ENCODE results near the gene MBNL2. TPM values are rescaled to one million over a fixed set of nuclear protein-coding genes. Genes with fewer than 3 reads are reported as not detected.
A peak's percentile ranks its signal among the peaks of the same experiment; 100 is the strongest.

Gene MBNL2
- total and polyA plus RNA-seq, 8 donors: 75.9 to 105 (median 90.5) TPM

DNA sequence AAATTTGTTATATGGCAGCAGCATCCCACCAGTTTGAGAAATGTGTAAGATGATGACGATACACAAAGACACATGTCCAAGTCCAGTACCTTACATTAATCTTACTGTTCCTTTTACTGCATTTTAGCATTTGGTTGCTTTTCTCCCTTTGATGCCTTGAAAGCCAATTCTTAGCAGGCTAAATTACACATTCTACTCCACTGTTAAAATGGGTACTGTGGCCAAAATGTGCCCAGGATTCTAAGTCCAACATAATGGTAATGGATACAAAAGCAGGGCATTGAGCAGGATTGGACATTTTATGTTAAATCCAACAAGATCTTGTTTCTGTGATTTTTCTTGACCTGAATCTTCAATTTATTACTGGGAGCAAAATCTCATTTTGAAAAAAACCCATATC is 159.1 kb downstream of the MBNL2 start:
- Histone ChIP-seq H3K4me1 (peaks cover 0 to 18% of the 10 kb centered on the region in 2 donors), H3K9me3 (no peaks in the 10 kb centered on the region), H3K27me3 (no peaks in the 10 kb centered on the region), H3K27ac (no peak overlapping the region), H3K36me3 (peaks cover 0 to 4% of the 10 kb centered on the region in 2 donors), H3K4me3 (no peak overlapping the region)
- intact Hi-C loops (cut with DNase I): no loop called here
- ATAC-seq (no peak), DNase-seq (no peak)
- TF ChIP-seq, protein P1, sequence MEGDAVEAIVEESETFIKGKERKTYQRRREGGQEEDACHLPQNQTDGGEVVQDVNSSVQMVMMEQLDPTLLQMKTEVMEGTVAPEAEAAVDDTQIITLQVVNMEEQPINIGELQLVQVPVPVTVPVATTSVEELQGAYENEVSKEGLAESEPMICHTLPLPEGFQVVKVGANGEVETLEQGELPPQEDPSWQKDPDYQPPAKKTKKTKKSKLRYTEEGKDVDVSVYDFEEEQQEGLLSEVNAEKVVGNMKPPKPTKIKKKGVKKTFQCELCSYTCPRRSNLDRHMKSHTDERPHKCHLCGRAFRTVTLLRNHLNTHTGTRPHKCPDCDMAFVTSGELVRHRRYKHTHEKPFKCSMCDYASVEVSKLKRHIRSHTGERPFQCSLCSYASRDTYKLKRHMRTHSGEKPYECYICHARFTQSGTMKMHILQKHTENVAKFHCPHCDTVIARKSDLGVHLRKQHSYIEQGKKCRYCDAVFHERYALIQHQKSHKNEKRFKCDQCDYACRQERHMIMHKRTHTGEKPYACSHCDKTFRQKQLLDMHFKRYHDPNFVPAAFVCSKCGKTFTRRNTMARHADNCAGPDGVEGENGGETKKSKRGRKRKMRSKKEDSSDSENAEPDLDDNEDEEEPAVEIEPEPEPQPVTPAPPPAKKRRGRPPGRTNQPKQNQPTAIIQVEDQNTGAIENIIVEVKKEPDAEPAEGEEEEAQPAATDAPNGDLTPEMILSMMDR (IDR thresholded peaks at IDR 0.05): no peak

DNA sequence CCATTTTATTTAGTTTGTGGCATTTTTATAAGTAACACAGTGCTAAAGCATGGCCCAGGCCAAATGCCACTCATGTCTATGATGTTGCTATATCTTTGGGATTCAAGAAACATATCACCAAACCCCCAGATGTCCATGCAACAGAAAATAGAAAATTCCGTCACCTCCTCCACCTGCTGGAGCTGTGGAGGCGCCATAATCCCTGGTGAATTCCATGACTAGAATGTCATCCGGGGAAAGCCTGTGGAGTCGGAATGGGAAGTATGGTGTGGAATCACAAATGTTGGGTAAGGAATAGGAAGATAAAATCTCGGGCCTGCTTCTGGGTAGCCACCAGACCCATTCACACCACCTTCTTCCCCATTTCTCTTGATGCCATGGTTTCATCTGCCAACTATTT is 160.1 kb downstream of the MBNL2 start:
- no peak for ATAC-seq
- Histone ChIP-seq H3K9me3 (no peaks in the 10 kb centered on the region), H3K36me3 (no peaks in the 10 kb centered on the region), H3K27me3 (no peaks in the 10 kb centered on the region), H3K4me1 (peaks cover 0 to 26% of the 10 kb centered on the region in 2 donors), H3K4me3 (no peak overlapping the region), H3K27ac (no peak overlapping the region)
- no peak for DNase-seq
- intact Hi-C loops (cut with DNase I): no loop called here
- TF ChIP-seq, protein P1 (IDR thresholded peaks at IDR 0.05): no peak

DNA sequence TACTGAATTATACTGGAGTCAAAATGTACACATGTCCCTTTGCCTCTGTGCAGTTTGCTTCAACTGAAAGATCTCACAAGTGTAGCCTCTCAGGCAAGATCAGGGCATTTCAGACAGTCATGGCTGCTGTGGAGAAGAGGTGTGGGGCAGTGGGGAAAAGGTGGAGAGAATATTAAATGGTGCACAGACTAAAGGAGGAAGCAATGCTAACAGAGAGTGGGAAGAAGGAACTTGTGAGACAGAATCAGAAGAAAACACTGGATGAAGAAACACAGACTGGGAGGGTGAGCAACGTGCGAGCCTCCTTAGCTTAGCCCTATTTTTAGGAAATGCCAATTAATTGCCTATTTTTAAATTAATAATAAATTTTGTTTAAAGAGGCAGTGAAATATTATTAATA is 162.2 kb downstream of the MBNL2 start:
- TF ChIP-seq, protein P1 (IDR thresholded peaks at IDR 0.05): no peak
- H3K27ac ChIP-seq: peak overlapping the region in 1 of 2 donors; percentile 77
- H3K4me1 ChIP-seq: peaks cover 0 to 29% of the 10 kb centered on the region in 2 donors
- intact Hi-C loops (cut with DNase I): no loop called here
- no peaks in the 10 kb centered on the region for H3K9me3 ChIP-seq
- peak; percentile 16 for ATAC-seq
- H3K27me3 ChIP-seq: no peaks in the 10 kb centered on the region
- H3K36me3 ChIP-seq: no peaks in the 10 kb centered on the region
- no peak for DNase-seq
- H3K4me3 ChIP-seq: no peak overlapping the region

DNA sequence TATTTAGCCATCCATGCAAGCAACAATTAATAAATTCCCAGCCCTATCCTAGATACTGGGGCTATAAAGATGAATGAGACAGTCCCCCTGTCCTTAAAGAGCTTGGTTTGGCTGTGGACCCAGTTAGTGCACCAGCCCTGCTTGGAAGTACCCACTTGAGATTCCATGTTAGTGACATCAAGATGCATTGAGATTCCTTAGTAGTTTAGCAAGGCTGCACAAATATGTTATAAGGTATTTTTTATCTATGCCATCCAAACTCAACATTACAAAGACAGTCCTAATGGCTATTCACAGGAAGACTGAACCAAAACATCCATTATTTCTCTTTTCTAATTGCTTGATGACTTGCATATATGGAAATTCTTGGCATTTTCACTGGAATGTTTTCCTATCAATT is 163.0 kb downstream of the MBNL2 start:
- no peak for DNase-seq
- peak; percentile 85 for ATAC-seq
- Histone ChIP-seq H3K27ac (peak overlapping the region; percentile 13 to 77), H3K27me3 (no peaks in the 10 kb centered on the region), H3K4me3 (no peak overlapping the region), H3K9me3 (no peaks in the 10 kb centered on the region), H3K36me3 (no peaks in the 10 kb centered on the region), H3K4me1 (peaks cover 0 to 29% of the 10 kb centered on the region in 2 donors)
- intact Hi-C loops (cut with DNase I): no loop called here
- TF ChIP-seq, protein P1 (IDR thresholded peaks at IDR 0.05): no peak

DNA sequence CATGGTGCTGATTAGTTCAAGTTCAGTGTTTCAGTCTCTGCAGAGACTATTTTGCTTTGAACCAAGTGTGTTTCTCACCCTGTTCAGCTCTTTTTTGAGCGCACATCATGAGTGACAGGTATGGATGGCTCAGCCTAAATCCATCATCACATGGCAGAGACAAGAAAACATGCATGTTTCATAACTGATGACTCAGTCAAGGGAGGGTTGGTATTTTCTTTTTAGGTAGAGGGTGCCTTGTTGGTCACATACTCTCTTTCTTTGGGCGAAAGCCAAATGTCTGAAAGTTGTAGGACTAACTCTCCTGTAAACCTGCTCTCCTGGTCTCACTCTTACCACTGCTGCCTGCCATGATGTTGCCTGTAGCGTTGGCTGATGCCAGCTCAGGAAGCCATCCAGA is 163.7 kb downstream of the MBNL2 start:
- peak overlapping the region; percentile 13 to 77 for H3K27ac ChIP-seq
- TF ChIP-seq, protein P1 (IDR thresholded peaks at IDR 0.05): no peak

More for the DNA sequence above, 163.7 kb downstream of the MBNL2 start:
- intact Hi-C loops (cut with DNase I): no loop called here
- H3K27me3 ChIP-seq: no peaks in the 10 kb centered on the region
- peaks cover 0 to 29% of the 10 kb centered on the region in 2 donors for H3K4me1 ChIP-seq
- no peaks in the 10 kb centered on the region for H3K9me3 ChIP-seq
- DNase-seq (no peak), ATAC-seq (peak; percentile 38)
- no peaks in the 10 kb centered on the region for H3K36me3 ChIP-seq
- no peak overlapping the region for H3K4me3 ChIP-seq
